22Rv1 (cell line): Measurements from ENCODE around the gene TPCN2.

Experiments
- ZFX ChIP-seq: fragments of 450-650 bp; IDR thresholded peaks from 2 replicates; pipeline ENCODE4 v1.6.1; 2017; ENCODE audit warnings: antibody characterized with exemption, borderline replicate concordance
- TF ChIP-seq, protein P1 (sequence below): fragments of 450-650 bp; IDR thresholded peaks from 2 replicates; pipeline ENCODE4 v1.5.1; 2017; ENCODE audit warnings: mild to moderate bottlenecking

DNA sequence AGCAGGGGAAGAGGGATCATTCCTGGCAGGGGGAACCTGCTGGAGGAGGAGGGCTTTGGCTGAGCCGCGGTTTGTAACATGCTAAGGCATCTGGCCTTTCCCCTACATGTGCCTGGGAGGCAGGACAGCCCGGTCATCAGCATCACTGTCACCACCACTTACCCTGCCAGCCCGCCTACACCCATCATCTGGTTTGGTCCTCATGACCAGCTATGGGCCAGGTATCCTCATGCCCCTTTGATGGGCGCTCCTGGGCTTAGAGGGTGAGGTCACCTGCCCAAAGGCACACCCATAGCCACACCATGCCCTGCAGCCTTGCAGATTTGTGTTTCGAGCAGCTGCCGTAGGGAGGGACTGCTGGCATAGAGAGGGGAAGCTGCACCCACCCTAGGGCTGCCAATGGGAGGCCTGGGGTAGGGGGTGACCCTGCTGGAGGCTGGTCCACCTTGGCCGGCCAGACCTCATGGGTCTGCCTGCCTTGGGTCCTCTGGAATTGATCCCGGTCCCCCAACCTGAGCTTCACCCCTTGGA is 38.3 kb upstream of the TPCN2 start:
- TF ChIP-seq, protein P1, sequence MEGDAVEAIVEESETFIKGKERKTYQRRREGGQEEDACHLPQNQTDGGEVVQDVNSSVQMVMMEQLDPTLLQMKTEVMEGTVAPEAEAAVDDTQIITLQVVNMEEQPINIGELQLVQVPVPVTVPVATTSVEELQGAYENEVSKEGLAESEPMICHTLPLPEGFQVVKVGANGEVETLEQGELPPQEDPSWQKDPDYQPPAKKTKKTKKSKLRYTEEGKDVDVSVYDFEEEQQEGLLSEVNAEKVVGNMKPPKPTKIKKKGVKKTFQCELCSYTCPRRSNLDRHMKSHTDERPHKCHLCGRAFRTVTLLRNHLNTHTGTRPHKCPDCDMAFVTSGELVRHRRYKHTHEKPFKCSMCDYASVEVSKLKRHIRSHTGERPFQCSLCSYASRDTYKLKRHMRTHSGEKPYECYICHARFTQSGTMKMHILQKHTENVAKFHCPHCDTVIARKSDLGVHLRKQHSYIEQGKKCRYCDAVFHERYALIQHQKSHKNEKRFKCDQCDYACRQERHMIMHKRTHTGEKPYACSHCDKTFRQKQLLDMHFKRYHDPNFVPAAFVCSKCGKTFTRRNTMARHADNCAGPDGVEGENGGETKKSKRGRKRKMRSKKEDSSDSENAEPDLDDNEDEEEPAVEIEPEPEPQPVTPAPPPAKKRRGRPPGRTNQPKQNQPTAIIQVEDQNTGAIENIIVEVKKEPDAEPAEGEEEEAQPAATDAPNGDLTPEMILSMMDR: no peak
- TF ChIP-seq ZFX: no peak
